HEK293T (cell line): ENCODE measurements around the gene MYRFL.

Experiments
- FOXM1 ChIP-seq: fragments of 450-650 bp; IDR thresholded peaks from 2 replicates; pipeline ENCODE4 v1.6.1; 2017; ENCODE audit warnings: mild to moderate bottlenecking, borderline replicate concordance
- L3MBTL2 ChIP-seq: fragments of 450-650 bp; conservative IDR thresholded peaks from 2 replicates; pipeline ENCODE4 v1.6.1; 2016; ENCODE audit warnings: mild to moderate bottlenecking
- LEF1 ChIP-seq: fragments of 450-650 bp; IDR thresholded peaks from 2 replicates; pipeline ENCODE4 v1.6.1; 2017; ENCODE audit warnings: mild to moderate bottlenecking, borderline replicate concordance
- SUZ12 ChIP-seq: fragments of 450-650 bp; IDR thresholded peaks from 2 replicates; pipeline ENCODE4 v1.6.1; 2016; ENCODE audit warnings: mild to moderate bottlenecking

GRCh38 chr12:69824028-69824427 lies 999 bp upstream of the MYRFL start:
- TF ChIP-seq LEF1 (no peak), FOXM1 (no peak), SUZ12 (no peak), L3MBTL2 (no peak)
